HepG2 (cell line): ENCODE results near the gene CTSD. TPM values are rescaled to one million over a fixed set of nuclear protein-coding genes. Genes with fewer than 3 reads are reported as not detected.

Experiments used
- ATAC-seq: fragments of 200-7000 bp; cut with Tn5 transposase; 3 replicates; pipeline ENCODE4 v1.9.1; 2020; ENCODE audit warnings: mild to moderate bottlenecking, moderate library complexity
- BruUV-seq: library from RNA; stranded (reverse); fragments of 400-500 nt; replicated peaks from 2 replicates; lab custom pipeline; 2021; lab: Mats Ljungman, UMichigan
- CTCF ChIA-PET: fragments of 300-600 bp; formaldehyde crosslinking; extraction: SDS; loops from one replicate; lab custom pipeline; 2021; ENCODE audit warnings: low total read pairs, inconsistent platforms, low intra/inter-chr PET ratio; lab: Yijun Ruan, JAX
- POLR2A ChIA-PET: fragments of 350-600 bp; sonication (Branson Sonifier 250); formaldehyde crosslinking; loops from one replicate; lab custom pipeline; 2020; ENCODE audit warnings: antibody characterized with exemption, inconsistent platforms; lab: Yijun Ruan, JAX
- DNase-seq: peaks from one replicate; pipeline ENCODE4 v3.0.0-alpha.2; 2015; ENCODE audit warnings: low spot score
- FAIRE-seq: peaks from 3 replicates; lab custom pipeline; 2011; peaks lifted over from hg19 to GRCh38; lab: Jason Lieb, UNC
- H2AFZ ChIP-seq: one replicate; pipeline ENCODE4 v1.6.1; 2011; ENCODE audit warnings: low read length, inconsistent platforms
- H3K27ac ChIP-seq: fragments of 300-600 bp; 3 replicates; pipeline ENCODE4 v1.8.0; 2011; ENCODE audit warnings: mixed run types, mild to moderate bottlenecking, mixed read lengths, low read length, inconsistent platforms; ENCODE audit not compliant: insufficient read depth; ENCODE audit errors: extremely low read length
- H3K27me3 ChIP-seq, 2 experiments: fragments of 200-600 bp in 1 of 2; 2 replicates in 1 of 2; 3 replicates in 1 of 2; pipeline versions ENCODE4 v1.6.0 to v1.8.0; 2011; ENCODE audit warnings: low read length in 2 of 2, mild to moderate bottlenecking in 2 of 2, moderate library complexity in 2 of 2, inconsistent platforms in 1 of 2; ENCODE audit not compliant: insufficient read depth in 2 of 2, control insufficient read depth in 1 of 2
- H3K36me3 ChIP-seq, 2 experiments: fragments of 200-600 bp in 1 of 2; replicated peaks in 1 of 2; 2 replicates in 1 of 2; 3 replicates in 1 of 2; pipeline versions ENCODE4 v1.5.1 to v1.8.0; 2011; ENCODE audit warnings: low read length in 2 of 2, inconsistent platforms in 1 of 2; ENCODE audit not compliant: insufficient read depth in 2 of 2, control insufficient read depth in 1 of 2
- H3K4me1 ChIP-seq: 2 replicates; pipeline ENCODE4 v1.5.1; 2012; ENCODE audit warnings: low read length, inconsistent platforms; ENCODE audit not compliant: insufficient read depth
- H3K4me2 ChIP-seq: 2 replicates; pipeline ENCODE4 v1.6.0; 2011; ENCODE audit warnings: low read depth, low read length, inconsistent platforms
- H3K4me3 ChIP-seq, 3 experiments: fragments of 200-600 bp in 1 of 3; sonication (generic), shearing (Covaris generic) in 1 of 3; replicated peaks in 1 of 3; 2 replicates each; pipeline ENCODE4 v1.5.1; 2011 to 2016; ENCODE audit warnings: low read length in 3 of 3, inconsistent platforms in 2 of 3, low read depth in 2 of 3, mild to moderate bottlenecking in 2 of 3, control low read depth in 1 of 3, mixed read lengths in 1 of 3; ENCODE audit not compliant: insufficient read depth in 1 of 3
- H3K79me2 ChIP-seq: one replicate; pipeline ENCODE4 v1.6.1; 2011; ENCODE audit warnings: low read length, inconsistent platforms; ENCODE audit not compliant: insufficient read depth
- H3K9ac ChIP-seq: 2 replicates; pipeline ENCODE4 v1.6.0; 2011; ENCODE audit warnings: mild to moderate bottlenecking, low read depth, low read length, inconsistent platforms; ENCODE audit not compliant: insufficient read depth
- H3K9me3 ChIP-seq: 2 replicates; pipeline ENCODE4 v1.5.1; 2012; ENCODE audit warnings: mild to moderate bottlenecking, low read length
- H4K20me1 ChIP-seq: 2 replicates; pipeline ENCODE4 v1.6.0; 2011; ENCODE audit warnings: inconsistent platforms, mild to moderate bottlenecking, low read length, moderate library complexity; ENCODE audit not compliant: insufficient read depth
- AHR ChIP-seq: IDR thresholded peaks from 2 replicates; pipeline ENCODE4 v1.6.1; 2018; ENCODE audit warnings: missing genetic modification reagents, missing compliant biosample characterization
- BRD4 ChIP-seq: sonication (generic); formaldehyde crosslinking; IDR thresholded peaks from 2 replicates; pipeline ENCODE4 v1.4.0; 2020; ENCODE audit warnings: missing genetic modification reagents
- CREBL2 ChIP-seq: sonication (generic); formaldehyde crosslinking; IDR thresholded peaks from 2 replicates; pipeline ENCODE4 v1.8.1; 2023; ENCODE audit warnings: missing genetic modification reagents, mild to moderate bottlenecking, borderline replicate concordance
- HOXA9 ChIP-seq: sonication (generic); formaldehyde crosslinking; IDR thresholded peaks from 2 replicates; pipeline ENCODE4 v1.8.1; 2022; ENCODE audit warnings: missing genetic modification reagents, mild to moderate bottlenecking, moderate library complexity, borderline replicate concordance
- POLR2AphosphoS5 ChIP-seq: IDR thresholded peaks from 2 replicates; pipeline ENCODE4 v1.6.1; 2012; ENCODE audit warnings: low read depth, low read length
- PRDM10 ChIP-seq: sonication (generic); formaldehyde crosslinking; IDR thresholded peaks from 2 replicates; pipeline ENCODE4 v1.4.0; 2020; ENCODE audit warnings: low read depth, missing genetic modification reagents
- SRSF1 ChIP-seq: fragments of 200-400 bp; formaldehyde crosslinking; optimal IDR thresholded peaks from 2 replicates; pipeline ENCODE3; 2017; ENCODE audit warnings: mild to moderate bottlenecking, low read depth, low read length, moderate library complexity
- TBP ChIP-seq: sonication (generic); formaldehyde crosslinking; IDR thresholded peaks from 2 replicates; pipeline ENCODE4 v1.5.0; 2020; ENCODE audit warnings: missing genetic modification reagents
- TOPORS ChIP-seq: sonication (generic); formaldehyde crosslinking; IDR thresholded peaks from 2 replicates; pipeline ENCODE4 v1.8.0; 2023; ENCODE audit warnings: mild to moderate bottlenecking, missing genetic modification reagents
- ZBTB21 ChIP-seq: sonication (generic); formaldehyde crosslinking; IDR thresholded peaks from 2 replicates; pipeline ENCODE4 v1.4.0; 2020; ENCODE audit warnings: missing genetic modification reagents
- ZNF24 ChIP-seq: fragments of 450-650 bp; IDR thresholded peaks from 2 replicates; pipeline ENCODE4 v1.6.1; 2017; ENCODE audit warnings: antibody characterized with exemption, mild to moderate bottlenecking
- ZNF782 ChIP-seq: sonication (generic); formaldehyde crosslinking; IDR thresholded peaks from 2 replicates; pipeline ENCODE4 v1.4.0; 2020; ENCODE audit warnings: missing genetic modification reagents, mild to moderate bottlenecking, borderline replicate concordance
- WGBS: methylation state at CpG from one replicate; pipeline ENCODE4 v1.1.6; 2017; ENCODE audit warnings: low lambda C conversion rate; 5-methylcytosine and 5-hydroxymethylcytosine counted together
- in situ Hi-C: cut with HindIII; loops from 2 replicates; pipeline ENCODE4 v1.10.0; 2017; ENCODE audit warnings: low pct_unique_long_range_greater_than_20kb; ENCODE audit not compliant: extremely low pct_ligation_motif_present
- intact Hi-C: fragments of 100-400 bp; cut with micrococcal nuclease; formaldehyde crosslinking; loops from one replicate; pipeline ENCODE4 v1.10.0; 2022; ENCODE audit not compliant: unreplicated experiment
- polyA plus RNA-seq, 8 experiments: library from polyadenylated mRNA; depleted of rRNA in 3 of 8; stranded (reverse) in 7 of 8; unstranded in 1 of 8; fragments of >200 nt; fragmentation: Illumina TruSeq in 4 of 8; extraction: Trizol in 4 of 8; gene quantifications; 2 replicates each; pipeline versions ENCODE4 v1.2.1 to v1.2.3, GENCODE V29; 2011 to 2016; ENCODE audit warnings: low read depth in 4 of 8, missing spikeins in 1 of 8, mixed read lengths in 1 of 8; ENCODE audit not compliant: insufficient read depth in 1 of 8
- total RNA-seq, 5 experiments: library from RNA; depleted of rRNA; stranded (reverse); fragments of >200 nt; fragmentation: Illumina TruSeq; extraction: Trizol; gene quantifications; 2 replicates each; pipeline ENCODE4 v1.2.3, GENCODE V29; 2016; ENCODE audit warnings: low read depth in 1 of 5

The CTSD gene
- total and polyA plus RNA-seq, 2 of the 13 experiments (the other 11 are each of a cell fraction or from before 2014, with no cell fraction given) = 143 to 230 TPM

GRCh38 chr11:1732418-1733008 lies 31.2 kb downstream of the CTSD start:
- in situ Hi-C loops = no loop called here
- ATAC-seq (peak; percentile 24; the same call in 1 of the 3 replicates), DNase-seq (no peak), FAIRE-seq (no peak)
- no TSS peak for BruUV-seq
- Histone ChIP-seq H3K9me3 (peaks cover 13% of the 10 kb centered on the region), H3K27ac (no peak overlapping the region), H3K4me2 (no peak overlapping the region), H4K20me1 (no peaks in the 10 kb centered on the region), H3K79me2 (no peaks in the 10 kb centered on the region), H3K9ac (no peak overlapping the region), H3K4me1 (no peaks in the 10 kb centered on the region), H3K36me3 (no peaks in the 10 kb centered on the region), H3K4me3 (no peak overlapping the region), H3K27me3 (peaks cover 0 to 75% of the 10 kb centered on the region in 2 experiments; a peak in 4 of 5 replicates), H2AFZ (no peak overlapping the region)
- CTCF ChIA-PET = no interaction called here
- POLR2A ChIA-PET = no interaction called here
- TF ChIP-seq PRDM10 (CRISPR knock-in tag) (no peak), AHR (CRISPR knock-in tag) (no peak), CREBL2 (no peak), POLR2AphosphoS5 (no peak), HOXA9 (CRISPR knock-in tag) (no peak), TBP (no peak), ZNF782 (CRISPR knock-in tag) (no peak), BRD4 (CRISPR knock-in tag) (no peak), ZNF24 (no peak), SRSF1 (no peak), TOPORS (CRISPR knock-in tag) (no peak), ZBTB21 (no peak)
- intact Hi-C loops = no loop called here
- WGBS = 19% methylated on average over 7 of the region's 13 CpGs
